Stimulated activated naive CD4-positive, alpha-beta T cell treated with Interleukin-2 at 50 U/mL for 16 hours (primary cell): Measurements from ENCODE around the gene KMT5C.

Experiments
- DNase-seq: peaks from one replicate; lab custom pipeline; 2025; lab: John Stamatoyannopoulos, UW

KMT5C gene

GRCh38 chr19:55347442-55348009 is 7.8 kb downstream of the KMT5C start:
- DNase-seq: no peak

GRCh38 chr19:55348317-55349034 is 8.8 kb downstream of the KMT5C start:
- no peak for DNase-seq

DNA sequence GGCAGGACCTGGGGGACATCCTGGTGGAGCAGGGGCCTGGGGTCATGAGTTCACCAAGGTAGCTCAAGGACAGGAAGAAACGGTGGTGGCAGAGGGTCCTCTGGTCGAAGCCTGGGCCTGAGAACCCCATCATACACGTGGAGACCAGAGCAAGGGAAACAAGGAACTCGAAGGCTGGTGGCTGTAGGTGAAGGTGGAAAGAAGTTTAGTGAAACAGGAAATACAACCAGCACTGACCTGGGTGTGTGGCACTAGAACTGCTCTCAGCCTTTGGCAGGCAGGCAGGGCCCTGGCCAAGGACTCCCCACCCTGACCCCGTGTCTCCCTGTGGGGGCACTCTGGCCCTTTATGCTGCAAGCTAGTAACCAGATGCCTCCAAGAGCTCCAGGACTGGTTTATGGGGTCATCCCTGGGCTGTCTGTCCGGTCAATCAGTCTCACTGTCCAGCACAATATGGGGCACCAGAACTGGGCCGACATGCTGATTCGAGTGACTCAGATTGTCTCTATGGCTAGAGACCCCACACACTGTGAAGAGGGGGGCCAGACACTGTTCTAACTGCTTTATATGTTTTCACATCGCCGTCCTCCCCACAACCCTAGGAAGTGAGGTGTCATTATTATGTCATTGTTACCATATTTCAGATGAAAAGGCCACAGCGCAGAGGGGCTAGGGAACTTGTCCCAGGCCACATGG is 11.1 kb downstream of the KMT5C start:
- DNase-seq: no peak

DNA sequence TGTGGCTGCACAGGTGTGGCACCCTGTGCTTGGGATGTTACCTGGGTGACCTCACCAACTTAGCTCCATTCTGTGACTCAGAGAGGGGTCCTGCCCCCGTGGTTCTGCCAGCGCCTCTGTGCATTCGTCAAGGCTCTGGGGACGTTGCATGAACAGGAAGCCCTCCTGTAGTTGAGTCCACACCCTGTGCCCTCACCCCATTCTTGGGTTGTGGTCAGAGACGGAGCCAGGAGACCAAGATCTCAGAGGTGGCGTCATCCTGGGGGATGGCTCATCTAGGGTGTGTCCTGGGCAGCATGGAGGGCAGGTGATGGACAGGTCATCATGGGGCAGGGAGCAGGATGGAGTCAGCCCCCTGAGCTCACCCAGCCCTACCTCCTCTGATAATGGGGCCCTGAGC is 12.4 kb downstream of the KMT5C start:
- DNase-seq: no peak

DNA sequence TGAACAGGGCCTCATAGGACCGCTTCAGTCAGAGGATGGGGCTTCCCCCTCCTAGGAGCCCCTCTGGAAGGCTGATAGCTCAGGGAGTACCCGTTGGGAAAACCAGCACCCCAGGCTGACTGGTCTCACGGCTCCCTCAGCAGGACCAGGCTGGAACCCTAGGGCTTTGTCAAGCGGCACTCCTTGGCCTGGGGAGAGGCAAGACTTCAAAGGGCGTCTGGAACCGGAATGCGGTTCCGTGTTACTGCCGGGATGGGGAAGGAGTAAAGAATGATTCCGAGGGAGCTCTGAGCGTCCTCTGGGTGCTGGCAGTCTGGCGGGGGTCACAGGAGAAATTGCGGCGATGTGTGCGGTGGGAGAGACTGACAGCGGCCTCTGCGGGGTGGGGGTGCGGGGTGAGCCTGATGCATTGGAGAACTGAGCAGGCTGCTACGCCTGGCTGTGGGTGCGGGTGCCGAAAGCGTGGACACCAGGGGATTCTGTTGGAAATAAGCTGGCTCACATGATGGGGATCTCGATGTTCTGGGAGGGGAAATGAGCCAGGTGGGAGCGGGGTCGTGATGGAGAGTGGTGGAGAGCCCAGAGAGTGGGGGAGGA is 13.0 kb downstream of the KMT5C start:
- DNase-seq: no peak

GRCh38 chr19:55353356-55353802 is 13.7 kb downstream of the KMT5C start:
- no peak for DNase-seq

DNA sequence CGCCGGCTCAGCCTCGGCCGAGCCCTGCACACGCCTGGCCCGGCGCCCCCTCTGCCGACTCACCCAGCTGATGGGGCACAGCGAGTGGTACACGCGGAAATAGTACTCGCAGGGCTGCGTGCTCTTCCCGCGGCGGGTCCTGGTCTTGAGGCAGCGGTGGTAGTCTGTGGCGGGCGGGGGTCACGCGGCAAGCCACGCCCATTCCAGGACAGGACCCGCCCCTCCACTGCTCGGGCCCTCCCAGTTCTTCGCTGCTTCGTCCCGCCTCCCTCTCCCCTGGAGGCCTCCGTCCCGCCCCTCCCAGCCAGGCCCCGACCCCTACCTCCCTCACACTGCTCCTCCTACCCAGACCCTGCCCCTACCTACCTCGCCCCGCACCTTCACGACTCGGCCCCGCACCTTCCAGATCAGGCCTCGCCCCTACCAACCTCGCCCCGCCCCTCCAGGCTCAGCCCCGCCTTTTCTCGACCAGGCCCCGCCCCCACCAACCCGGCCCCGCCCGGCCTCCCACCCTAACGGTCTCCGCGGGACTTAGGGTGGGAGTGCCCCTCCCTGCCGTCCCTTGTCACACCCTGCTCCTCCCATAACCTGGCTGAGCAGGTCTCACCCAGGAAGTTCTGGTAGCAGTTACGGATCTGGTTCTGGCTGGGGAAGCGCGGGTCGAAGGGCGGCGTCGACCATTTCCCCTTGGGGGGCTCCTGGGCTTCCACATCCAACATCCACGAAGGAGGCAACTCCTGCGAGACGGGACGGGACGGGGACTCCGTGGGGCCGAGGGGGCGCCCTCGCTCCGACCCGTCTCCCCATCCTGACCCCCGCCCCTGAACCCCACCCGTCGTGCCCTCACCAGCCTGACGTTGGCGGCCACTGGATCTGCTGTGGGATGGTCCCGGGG is 14.4 kb downstream of the KMT5C start:
- DNase-seq: peak; percentile 58

DNA sequence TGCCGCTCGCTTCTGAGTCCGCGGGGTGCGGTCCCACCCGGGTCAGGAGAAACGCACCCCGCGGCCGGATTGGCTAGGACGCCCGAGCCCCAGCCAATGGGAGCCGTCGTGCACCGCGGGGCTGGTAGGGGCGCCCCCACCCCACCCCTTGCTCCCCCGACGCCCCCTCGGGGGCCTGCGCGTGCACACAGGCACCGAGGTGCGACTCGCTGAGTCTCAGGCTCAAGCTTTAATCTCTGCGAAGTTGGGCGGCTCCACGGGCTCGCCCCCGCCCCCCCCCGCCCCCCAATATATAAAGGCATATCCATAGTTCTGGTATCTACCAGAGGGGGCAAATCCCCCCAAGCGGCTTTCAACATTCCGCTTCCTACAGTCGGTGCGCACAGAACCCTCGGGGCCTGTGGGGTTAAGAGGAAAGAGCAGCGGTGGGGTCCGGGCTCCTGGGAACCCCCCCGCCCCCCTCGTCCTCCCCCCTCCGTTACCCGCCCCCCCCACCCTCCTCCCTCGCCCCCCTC is 15.1 kb downstream of the KMT5C start, which contains the start of gene COX6B2:
Gene COX6B2, minus strand, starts transcription at position 22 of the 515 bp plus-strand sequence. CDS start 198 bp downstream, outside the sequence.
- DNase-seq: no peak

DNA sequence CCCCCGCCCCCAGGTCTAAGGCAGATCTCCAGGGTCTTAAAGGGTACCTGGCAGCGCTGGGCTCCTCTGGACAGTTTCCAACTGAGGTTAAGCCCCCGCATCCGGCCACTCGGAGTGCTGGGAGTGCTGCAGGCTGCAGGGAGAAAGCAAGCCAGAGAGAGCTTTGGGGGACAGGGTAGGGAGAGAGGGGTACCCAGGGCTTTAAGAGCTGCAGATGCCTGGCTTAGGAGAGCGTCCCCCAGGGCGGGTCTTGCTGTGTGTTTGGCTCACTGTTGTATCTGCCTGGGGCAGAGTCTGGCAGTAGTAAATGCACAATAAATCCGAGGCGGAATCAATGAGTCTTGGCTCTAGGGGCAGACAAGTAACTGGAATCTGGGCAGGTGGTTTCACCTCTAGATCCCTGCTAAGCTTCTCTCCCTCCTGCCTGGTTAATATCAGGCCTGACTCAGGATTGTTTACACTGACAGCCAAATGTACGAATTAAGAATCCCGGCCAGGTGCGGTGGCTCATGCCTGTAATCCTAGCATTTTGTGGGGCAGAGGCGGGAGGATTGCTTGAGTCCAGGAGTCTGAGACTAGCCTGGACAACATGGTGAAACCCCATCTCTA is 15.6 kb downstream of the KMT5C start:
- no peak for DNase-seq

DNA sequence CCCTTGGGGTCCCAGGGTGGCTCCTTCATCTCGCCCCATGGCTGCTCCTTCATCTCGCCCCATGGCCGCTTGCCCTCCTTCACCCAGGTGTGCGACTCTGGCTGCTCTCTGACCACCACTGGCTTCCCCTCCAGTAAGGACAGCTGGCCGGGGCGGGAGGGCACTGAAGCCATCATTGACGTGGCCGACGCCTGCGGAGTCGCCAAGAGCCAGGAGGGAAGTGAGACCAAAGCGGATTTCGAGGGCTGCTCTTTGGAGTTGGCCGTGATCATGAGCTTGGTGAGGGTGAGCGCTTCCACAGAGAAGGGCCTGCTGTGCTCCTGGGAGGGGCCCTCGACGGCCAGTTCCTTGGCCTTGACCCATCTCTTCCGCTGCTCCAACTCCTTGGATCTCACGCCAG is 18.8 kb downstream of the KMT5C start:
- DNase-seq: no peak

- DNase-seq: no peak
Measured at GRCh38 chr19:55358943-55359908, 19.6 kb downstream of the KMT5C start.

DNA sequence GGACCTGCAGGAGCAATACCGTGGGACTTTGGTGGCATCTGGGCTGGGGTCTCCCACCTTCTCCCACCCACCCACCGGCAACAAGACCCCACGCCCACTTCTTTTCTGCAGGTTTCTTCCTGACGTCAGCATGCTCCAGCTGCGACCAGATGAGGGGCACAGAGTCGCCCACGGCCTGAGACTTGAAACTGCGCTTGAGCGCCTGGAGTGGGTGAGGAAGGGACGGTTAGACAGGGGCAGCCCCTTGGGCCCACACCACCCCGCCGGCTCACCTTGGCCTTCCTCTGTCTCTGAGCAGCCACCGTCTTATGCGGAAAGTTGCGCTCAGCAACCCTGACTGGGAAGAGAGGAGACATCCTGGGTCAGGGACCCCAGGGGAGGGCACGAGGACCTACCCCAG is 21.2 kb downstream of the KMT5C start:
- DNase-seq: no peak

- no peak for DNase-seq
Measured at GRCh38 chr19:55362174-55362989, 22.7 kb downstream of the KMT5C start.

DNA sequence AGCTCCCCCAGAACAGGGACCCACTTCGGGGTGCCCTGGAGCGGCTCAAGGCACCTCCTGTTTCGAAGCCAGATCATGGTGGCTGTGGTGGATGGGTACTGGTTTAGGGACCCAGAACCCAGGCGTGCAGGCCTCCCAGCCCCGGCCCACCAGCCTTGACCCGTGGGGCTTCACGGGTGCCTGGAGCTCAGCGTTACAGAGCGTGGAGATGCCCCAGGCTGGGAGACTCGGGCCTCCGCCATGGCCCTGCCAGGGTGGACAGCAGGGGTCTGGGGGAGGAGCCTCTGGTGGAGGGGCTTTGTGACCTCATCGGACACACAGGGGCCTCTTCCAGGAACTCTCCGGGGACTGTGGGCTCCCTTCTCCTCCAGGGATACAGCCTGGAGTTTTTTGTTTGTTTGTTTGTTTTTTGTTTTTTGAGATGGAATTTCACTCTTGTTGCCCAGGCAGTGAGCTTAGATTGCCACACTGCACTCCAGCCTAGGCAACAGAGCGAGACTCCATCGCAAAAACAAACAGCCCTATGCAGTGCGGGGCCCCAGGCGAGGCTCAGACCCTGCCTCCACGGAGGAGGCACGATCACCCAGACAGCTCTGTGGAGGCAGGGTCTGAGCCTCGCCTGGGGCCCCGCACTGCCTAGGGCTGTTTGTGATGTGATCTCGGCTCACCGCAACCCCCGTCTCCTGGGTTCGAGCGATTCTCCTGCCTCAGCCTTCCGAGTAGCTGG is 23.5 kb downstream of the KMT5C start, which contains the start of gene GARIN5B:
Gene GARIN5B, minus strand, starts transcription at position 271 of the 727 bp plus-strand sequence. Its CDS starts 194 bp downstream, at position 77.
- no peak for DNase-seq

DNA sequence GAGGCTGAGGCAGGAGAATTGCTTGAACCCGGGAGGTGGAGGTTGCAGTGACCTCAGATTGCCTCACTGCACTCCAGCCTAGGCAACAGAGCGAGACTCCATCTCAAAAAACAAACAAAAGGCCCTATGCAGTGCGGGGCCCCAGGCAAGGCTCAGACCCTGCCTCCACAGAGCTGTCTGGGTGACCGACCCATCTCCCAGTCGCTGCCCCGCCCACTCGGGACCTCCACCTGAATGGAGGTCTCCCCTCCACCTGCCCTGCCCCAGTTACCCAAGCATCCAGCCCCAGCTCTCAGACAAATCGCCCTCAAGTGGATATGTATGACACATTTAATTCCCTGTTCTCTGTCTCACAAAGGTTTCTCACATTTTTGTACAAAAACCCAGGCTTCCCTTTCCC is 25.6 kb downstream of the KMT5C start:
- no peak for DNase-seq

DNA sequence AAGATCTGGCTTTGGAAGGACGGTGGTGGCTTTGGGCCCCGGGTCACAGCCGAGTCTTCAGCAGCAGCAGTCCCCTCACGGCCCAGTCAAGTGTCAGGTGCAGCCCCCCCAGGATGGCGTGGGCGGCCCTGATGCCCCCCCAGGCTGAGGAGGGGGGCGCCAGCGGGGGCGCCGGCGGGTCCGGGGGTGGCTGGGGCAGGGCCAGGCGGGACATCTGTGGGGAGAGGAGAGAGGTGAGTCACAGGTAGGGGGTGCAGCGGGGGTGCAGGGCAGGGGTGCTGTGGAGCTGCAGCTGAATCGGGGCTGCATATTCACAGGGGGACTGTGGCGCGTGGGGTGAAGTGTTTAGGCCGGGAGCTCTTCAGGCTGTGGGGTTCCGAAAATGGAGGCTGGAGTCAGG is 26.3 kb downstream of the KMT5C start:
- no peak for DNase-seq

DNA sequence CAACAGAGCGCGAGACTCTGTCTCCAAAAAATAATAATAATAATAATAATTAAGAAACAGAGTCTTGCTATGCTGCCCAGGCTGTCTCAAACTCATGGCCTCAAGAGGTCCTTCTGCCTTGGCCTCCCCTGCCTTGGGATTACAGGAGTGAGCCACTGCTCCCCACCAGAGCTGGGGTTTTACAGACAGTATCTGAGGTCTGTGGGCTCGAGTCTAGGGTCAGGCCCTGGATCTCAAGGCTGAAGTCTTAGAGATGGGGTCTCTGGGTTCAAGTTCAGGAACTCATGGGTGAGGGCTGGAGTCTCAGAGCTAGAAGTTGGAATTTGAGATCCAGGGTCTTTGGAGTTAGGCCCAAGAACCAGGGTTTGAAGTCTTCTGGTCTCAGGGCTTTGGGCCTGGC is 27.1 kb downstream of the KMT5C start:
- no peak for DNase-seq

- DNase-seq: no peak
Measured at GRCh38 chr19:55368106-55368505, 28.4 kb downstream of the KMT5C start.
